Islet precursor cell (in vitro differentiated cells): ENCODE results near the gene MATR3.
"Not testable (repeated sequence)": the region's sequence is repeated elsewhere in the genome, so short reads cannot be mapped to it uniquely, and the experiment has no call there.

Source experiments
- DNase-seq: peaks from one replicate; pipeline ENCODE4 v3.0.0-alpha.2; 2018

The MATR3 gene

DNA sequence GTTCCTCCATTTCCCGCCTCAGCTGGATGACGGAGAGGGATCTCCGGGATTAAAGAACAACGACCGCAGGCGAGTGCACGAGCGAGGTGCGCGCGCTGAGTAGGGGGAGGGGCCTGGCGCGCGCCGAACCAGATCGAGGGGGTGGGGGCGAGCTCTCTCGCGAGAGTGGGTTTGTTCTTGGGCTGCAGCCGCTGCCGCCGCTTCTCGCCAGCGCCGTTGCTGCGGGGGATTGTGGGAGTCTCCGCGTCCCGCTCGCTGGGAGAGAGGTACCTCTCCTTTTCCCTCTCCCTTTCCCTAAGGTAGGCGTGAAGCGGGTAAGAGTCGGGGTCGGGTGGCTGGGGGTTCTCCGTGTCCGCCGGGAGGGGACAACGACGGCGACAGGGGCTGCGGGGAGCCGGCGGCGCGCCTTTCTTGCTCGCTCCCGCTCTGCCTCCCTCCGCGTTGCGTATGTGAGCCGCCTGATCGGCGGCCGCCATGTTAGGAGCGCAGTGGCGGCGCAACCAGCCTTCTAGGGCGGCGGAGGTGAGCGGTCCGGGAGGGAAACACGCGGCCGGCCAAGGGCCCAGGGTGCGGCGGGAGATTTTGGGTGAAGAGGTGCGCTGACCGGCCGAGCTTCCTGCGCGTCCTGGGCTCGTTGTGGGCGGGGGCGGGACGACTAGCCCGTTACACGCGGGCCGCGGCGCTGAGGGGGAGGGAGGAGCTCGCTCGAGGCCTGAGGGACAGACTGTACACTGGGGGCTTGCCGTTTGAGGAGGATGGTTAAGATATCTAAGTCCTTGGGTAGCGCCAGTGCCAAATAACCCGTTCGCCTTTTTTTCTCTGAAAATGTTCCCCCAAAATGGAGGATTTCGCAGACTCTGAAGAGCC lies at the start of gene MATR3:
Gene MATR3 (plus strand): TSS at position 234 of the 867 bp plus-strand sequence. CDS start 13,676 bp downstream, outside the sequence.
- peak; percentile 98 for DNase-seq

GRCh38 chr5:139245637-139246339 lies 47.8 kb upstream of the MATR3 start:
- no peak for DNase-seq

GRCh38 chr5:139246394-139246793 lies 47.1 kb upstream of the MATR3 start:
- DNase-seq: no peak

GRCh38 chr5:139248826-139249453 lies 44.6 kb upstream of the MATR3 start:
- no peak for DNase-seq

DNA sequence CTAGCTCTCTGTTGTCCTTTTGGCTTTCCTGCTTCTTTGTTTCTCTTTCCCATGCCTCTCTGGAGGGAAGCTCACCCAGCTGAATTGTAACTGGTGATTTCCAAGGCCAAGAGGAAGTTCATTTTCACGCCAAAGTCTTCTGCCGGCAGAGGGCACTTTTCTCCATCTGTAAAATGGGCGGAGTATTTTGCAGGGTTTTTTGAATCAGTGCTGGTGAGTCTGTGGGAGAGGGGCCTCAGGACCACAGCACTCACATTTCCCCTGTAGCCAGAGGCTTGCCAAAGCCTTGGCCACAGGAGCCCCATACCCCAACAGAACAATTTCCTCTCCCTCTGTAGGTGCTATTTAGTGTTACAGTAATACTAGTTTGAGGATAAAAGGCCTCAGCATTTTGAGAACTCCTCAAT lies 42.3 kb upstream of the MATR3 start:
- DNase-seq: no peak

GRCh38 chr5:139251695-139252288 lies 41.7 kb upstream of the MATR3 start:
- DNase-seq: no peak

DNA sequence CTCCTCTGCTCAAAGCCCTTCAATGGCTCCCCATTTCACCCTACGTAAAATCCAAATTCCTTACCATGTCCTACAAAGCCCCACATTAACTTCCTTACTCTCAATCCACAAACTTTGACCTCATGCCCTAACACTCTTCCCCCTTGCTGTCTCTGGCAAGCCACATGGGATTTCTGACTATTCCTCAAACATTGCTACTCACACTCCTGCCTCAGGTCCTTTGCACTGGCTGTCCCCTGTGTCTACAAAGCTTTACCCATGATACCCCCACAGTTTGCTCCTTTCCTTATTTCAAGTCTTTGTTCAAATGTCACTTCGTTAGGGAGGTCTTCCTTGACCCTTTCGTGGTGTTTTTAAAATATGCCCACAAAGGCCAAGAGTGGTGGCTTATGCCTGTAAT lies 40.4 kb upstream of the MATR3 start:
- no peak for DNase-seq

GRCh38 chr5:139256820-139257219 lies 36.7 kb upstream of the MATR3 start:
- DNase-seq: no peak

- no peak for DNase-seq
Measured at GRCh38 chr5:139262059-139262741, 31.3 kb upstream of the MATR3 start.

DNA sequence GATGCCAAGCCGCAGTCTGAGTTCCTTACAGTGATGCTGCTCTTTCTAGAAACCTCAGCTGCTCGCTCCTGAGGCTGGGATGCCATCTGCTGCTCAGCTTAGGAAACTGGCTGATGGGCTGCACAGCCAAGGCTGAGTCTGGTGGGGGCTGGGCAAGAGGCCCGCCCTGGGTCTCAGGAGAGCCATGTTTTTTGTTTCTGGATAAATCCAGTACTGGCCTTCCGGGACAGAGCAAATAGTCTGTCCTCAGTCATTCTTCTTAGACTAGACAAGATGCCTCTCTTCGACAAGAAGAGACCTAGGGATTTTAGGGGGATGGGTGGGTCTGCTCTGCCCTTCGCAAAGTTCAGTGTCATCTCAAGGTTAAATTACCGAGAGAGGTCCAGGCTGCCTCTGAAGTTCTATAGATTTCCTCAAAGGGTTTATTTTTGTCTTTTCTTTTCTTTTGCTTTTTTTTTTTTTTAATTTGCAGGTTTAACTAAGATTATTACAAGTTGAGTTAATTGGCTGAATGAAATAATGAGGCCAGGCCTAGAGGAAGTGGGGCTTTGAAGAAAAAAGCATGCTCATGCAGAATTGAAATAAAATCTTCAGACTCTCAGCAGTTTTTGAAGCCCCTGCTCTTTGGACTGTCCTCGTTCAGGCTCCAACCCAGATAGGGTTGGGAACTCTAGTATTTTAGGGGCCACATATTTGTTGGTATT lies 30.6 kb upstream of the MATR3 start:
- DNase-seq: peak; percentile 93

GRCh38 chr5:139263536-139263935 lies 30.0 kb upstream of the MATR3 start:
- DNase-seq: no peak

DNA sequence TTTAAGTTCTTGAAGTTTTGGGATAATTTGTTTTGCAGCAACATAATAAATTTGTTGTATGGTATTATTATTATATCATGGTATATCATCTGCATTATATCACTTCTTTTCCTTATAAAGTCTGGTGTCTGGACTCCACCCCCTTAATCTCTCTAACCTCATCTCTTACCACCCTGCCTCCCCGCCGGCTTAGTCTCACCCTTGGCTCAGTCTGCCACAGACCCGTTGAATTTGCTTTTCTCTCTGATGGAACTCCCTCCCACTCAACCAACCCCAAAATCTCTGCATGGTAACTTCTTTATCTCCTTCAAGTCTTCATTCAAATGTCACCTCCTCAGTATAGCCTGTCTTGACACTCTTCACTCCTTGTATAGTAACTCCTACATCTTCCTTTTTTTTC lies 29.6 kb upstream of the MATR3 start:
- DNase-seq: no peak

GRCh38 chr5:139265001-139265400 lies 28.5 kb upstream of the MATR3 start:
- no peak for DNase-seq

DNA sequence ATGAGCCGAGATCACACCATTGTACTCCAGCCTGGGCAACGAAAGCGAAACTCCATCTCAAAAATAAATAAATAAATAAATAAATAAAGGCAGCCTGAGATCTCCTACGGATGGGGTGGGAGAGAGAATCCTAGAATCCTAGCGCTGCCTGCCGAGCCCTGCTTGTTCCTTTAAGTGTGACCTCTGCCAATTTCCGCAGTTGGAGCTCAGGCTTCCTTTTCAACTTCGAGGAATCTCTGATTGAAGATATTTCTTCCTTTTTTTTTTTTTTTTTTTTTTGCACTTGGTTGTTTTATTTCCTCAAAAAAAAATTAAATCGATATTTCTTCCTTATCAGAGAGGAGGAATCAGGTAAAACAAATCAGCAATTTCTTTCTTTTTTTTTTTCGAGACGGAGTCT lies 27.3 kb upstream of the MATR3 start:
- DNase-seq: no peak

DNA sequence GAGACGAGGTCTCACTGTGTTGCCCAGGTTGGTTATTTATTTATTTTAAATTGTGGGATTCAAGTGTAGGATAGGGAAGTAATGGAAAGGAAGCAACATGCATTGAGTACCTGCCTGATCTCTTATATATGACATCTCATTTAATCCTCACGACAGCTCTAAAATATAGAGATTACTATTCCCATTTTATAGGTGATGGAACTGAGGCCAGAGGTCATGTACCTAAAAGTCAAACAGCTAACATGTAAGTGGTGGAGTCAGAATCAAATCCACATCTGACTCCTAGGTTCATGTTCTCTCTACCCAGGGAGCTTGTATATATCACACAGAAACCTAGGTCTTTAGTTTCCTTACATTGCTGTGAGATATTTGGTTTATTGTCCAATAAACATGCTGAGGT lies 26.1 kb upstream of the MATR3 start:
- no peak for DNase-seq

- DNase-seq: no peak
Measured at GRCh38 chr5:139268364-139269202, 25.0 kb upstream of the MATR3 start.

GRCh38 chr5:139270718-139271117 lies 22.8 kb upstream of the MATR3 start:
- not testable (repeated sequence) for DNase-seq

GRCh38 chr5:139271201-139272027 lies 22.1 kb upstream of the MATR3 start:
- no peak for DNase-seq

- DNase-seq: no peak
Measured at GRCh38 chr5:139272471-139273321, 20.8 kb upstream of the MATR3 start.

DNA sequence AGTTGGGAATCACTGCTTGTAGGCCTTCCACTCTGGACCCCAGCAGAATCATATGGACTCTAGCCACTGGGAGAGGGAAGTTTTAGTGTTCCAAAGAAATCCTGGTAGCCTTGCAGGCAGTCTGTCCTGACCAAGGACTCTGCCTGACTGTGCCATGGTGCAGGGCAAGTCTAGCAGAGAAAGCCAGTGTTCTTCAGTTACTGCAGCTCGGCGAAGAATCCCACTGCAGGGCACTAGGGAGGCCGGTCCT lies 20.3 kb upstream of the MATR3 start:
- DNase-seq: no peak
